Left renal cortex interstitium (tissue), 4 donors: Measurements from ENCODE around the gene CRACR2B. TPM values are rescaled to one million over a fixed set of nuclear protein-coding genes. Genes with fewer than 3 reads are reported as not detected.
A peak's percentile ranks its signal among the peaks of the same experiment; 100 is the strongest.

Source experiments
- DNase-seq, 4 donors: peaks; one replicate each; pipeline ENCODE4 v3.0.0-alpha.2; 2013; ENCODE audit warnings: low read depth in 4 of 4, low spot score in 2 of 4, missing footprints in 1 of 4
- polyA plus RNA-seq, 4 donors: library from polyadenylated mRNA; unstranded; fragments of 120-200 nt; gene quantifications; one replicate each; pipeline ENCODE4 v1.2.1, GENCODE V29; 2013; ENCODE audit not compliant: insufficient read length in 4 of 4

Gene CRACR2B
- polyA plus RNA-seq = 10 to 100 TPM in 3 of 4 donors, 1 to 10 TPM in 1; 9.8 to 20.8 (median 17.2) TPM

DNA sequence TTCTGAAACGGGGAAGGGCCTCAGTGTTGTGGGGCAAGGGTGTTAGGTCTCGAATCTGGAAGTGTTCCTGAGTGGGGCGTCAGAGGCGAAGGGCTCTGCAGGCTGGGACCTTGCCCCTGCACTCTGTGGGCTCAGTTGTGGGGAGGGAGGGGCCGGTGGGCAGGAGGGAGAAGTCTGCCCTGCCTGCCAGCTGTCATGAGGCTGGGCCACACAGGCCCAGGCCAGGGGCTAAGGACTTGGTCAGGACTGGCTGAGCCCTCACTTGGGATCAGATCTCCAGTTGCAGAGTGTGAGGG lies at the start of gene CRACR2B:
CRACR2B (plus strand) TSS at position 23 of the 296 bp plus-strand sequence. CDS start 689 bp downstream, outside the sequence.
- no peak for DNase-seq

- no peak for DNase-seq
These were observed 48.5 kb upstream of the CRACR2B start for GRCh38 chr11:778976-779954.

DNA sequence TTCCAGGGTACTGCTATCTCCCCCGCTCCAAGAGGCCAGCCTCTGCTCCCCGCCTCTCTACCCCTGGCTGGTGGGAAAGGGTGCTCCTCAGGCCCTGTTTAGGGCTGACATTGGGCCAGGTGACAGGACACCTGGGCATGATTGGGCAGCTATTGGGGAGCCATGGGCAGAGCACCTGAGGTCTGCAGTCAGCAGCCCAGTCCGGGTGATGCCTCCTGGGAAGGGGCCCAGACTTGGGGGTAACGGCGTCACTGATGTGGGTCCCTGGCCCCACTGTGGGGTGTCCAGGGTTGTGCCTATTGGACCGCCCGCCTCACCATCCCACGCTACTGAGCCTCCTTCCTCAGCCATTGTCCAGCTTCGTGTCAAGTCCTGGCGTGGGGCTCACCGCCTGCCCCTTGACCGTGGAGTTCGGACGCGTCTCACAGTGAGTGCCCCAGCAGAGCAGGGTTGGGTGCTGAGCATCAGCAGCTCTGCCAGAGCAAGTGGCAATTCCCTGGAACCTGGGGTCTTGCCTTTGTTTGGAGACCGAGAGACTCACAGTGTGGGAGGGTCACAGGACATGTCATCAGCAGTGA lies 47.7 kb upstream of the CRACR2B start:
- DNase-seq = no peak

- no peak for DNase-seq
These were observed 45.2 kb upstream of the CRACR2B start for GRCh38 chr11:782264-783174.

GRCh38 chr11:783581-784015 lies 44.1 kb upstream of the CRACR2B start:
- peak in 2 of 4 donors; percentile 59 to 67 for DNase-seq

- DNase-seq = no peak
These were observed 41.3 kb upstream of the CRACR2B start for GRCh38 chr11:786235-787083.

DNA sequence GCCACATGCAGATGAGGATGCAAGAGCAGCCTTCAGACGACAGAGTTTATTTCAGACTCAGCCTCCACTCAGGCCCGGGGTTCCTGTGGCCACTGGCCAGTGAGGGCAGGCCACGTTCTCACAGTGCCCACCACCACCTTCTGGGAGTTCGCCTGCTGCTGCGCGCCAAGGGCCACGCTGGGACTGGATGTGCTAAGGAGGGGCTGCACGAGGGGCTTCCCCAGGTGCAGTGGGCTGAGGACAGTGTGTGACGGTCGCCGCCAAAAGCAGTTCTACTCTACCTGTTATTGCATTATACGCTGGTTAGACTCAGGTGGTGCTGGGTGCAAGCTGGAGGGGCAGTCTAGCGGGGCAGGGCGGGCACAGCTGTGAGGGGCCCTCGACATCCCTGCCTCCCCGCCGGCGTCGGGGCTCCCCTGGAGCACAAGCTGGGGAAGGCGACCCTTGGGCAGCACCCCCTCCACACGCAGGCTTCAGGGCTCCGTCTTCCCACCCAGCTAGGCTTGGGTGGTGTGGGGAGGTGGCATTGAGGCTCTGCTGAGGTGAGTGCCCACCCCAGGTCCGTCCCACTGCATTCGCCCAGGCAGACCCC lies 40.5 kb upstream of the CRACR2B start:
- no peak for DNase-seq

GRCh38 chr11:788009-788640 lies 39.6 kb upstream of the CRACR2B start:
- DNase-seq = no peak

GRCh38 chr11:788953-789940 lies 38.5 kb upstream of the CRACR2B start:
- DNase-seq = no peak

DNA sequence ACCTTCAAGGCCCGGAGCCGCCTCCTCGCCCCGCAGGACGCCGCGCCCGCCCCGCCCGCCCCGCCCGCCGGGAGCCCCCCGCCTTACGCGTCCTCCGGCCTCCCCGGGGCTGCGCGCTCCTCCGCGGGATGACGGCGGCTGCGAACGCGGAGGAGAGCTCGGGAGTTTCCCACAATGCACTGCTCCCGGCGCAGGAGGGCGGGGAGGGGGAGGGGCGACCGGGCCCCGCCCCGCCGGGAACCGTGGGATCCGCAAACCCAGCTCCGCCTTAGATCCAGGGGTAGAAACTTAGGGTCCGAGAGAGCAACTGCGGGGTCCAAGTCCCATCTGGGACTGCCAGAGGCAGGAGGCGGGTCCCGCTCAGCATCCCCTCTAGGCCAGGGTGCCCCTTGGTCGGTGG lies 37.8 kb upstream of the CRACR2B start, which contains the start of gene CEND1:
CEND1 (minus strand) TSS at position 148 of the 400 bp plus-strand sequence. CDS start 1,514 bp downstream, outside the sequence.
- no peak for DNase-seq

GRCh38 chr11:790721-791564 lies 36.8 kb upstream of the CRACR2B start:
- no peak for DNase-seq

DNA sequence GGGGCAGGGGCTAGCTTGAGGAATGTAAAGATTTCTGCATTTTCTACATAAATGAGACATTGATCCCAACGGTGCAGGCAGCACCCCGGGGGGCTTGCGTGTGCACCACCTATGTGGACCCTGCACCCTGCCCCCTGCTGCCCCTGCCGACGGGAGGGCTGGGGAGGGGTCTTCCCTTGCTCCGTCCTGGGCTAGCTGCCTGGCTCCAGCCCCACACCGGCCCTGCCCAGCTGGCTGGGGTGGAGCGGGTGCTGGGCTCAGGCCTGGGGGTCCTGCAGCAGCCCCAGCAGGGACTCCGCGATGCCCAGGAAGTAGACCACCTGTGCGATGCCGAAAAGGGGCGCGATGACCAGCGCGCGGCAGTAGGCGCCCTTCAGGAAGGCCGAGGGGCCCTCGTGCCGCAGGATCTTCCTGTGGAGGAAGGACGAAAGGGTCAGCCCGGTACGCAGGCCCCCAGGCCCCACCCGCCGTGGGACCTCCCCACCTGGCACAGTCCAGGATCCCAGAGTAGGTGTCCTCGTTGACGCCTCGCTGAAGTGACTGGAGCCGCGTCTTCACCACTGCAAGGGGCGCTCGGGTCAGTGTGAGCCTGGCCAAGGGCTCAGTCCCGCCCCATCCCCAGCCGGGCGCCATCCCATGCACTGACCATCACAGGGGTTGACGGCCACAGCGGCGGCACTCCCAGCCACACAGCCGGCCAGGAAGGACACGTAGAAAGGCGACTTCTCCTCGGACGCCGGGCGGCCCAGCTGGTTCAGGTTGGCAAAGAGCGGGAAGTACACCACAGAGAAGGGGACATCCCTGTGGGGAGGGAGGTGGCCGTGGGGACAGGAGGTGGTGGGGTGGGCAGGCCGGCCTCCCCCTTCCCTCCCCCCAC lies 35.8 kb upstream of the CRACR2B start:
- DNase-seq = no peak

DNA sequence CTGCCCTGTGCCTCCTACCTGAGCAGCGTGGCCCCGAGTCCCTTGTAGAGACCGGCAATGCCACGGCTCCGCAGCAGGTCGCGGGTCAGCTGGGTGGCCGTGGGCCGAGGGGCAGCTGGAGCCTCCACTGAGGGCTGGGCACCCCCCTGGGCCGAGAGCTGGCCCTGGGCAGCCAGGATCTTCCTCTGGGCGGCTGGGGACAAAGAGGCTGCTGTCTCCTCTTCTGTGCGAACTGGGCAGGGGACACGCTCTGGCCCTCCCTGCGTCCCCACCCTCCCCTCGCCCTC lies 35.2 kb upstream of the CRACR2B start:
- no peak for DNase-seq

- DNase-seq = no peak
These were observed 34.8 kb upstream of the CRACR2B start for GRCh38 chr11:792873-793272.

DNA sequence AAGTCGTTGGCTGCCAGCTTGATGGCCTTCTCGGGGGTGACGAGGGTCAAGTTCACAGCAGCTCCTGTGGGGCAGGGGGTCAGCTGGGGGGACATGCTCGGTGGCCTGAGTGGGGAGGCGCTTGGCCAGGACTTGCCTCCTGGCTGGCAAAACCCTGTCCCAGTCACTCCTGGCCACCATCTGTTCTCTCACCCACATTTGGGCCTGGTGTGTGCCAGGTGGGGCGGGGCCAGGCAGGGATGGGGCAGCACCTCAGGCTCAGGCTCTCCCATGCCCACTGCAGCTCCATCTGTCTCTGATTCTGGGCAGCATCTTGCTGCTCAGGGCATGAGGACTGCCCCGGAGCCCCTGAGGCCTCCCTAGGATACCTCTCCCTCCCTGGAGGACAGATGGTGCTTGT lies 34.2 kb upstream of the CRACR2B start:
- DNase-seq = no peak
